Astrocyte (in vitro differentiated cells and primary cell): ENCODE data around the gene ZC3H15. TPM values are rescaled to one million over a fixed set of nuclear protein-coding genes. Genes with fewer than 3 reads are reported as not detected.

Experiments
- DNase-seq: peaks from one replicate; pipeline ENCODE4 v3.0.0-alpha.2; 2010; ENCODE audit warnings: low read depth
- FAIRE-seq: peaks from 2 replicates; lab custom pipeline; 2011; peaks lifted over from hg19 to GRCh38; lab: Jason Lieb, UNC
- H2AFZ ChIP-seq: 2 replicates; pipeline ENCODE4 v1.6.0; 2012; ENCODE audit warnings: low read depth, low read length, inconsistent platforms
- H3K27ac ChIP-seq: 2 replicates; pipeline ENCODE4 v1.5.1; 2011; ENCODE audit warnings: low read depth, low read length, inconsistent platforms
- H3K27me3 ChIP-seq: 2 replicates; pipeline ENCODE4 v1.6.0; 2011; ENCODE audit warnings: low read length, inconsistent platforms; ENCODE audit not compliant: insufficient read depth
- H3K36me3 ChIP-seq: 2 replicates; pipeline ENCODE4 v1.5.1; 2011; ENCODE audit warnings: low read length, inconsistent platforms; ENCODE audit not compliant: insufficient read depth
- H3K4me1 ChIP-seq: 2 replicates; pipeline ENCODE4 v1.5.1; 2011; ENCODE audit warnings: low read length, inconsistent platforms; ENCODE audit not compliant: insufficient read depth
- H3K4me2 ChIP-seq: 2 replicates; pipeline ENCODE4 v1.6.0; 2012; ENCODE audit warnings: low read length, inconsistent platforms
- H3K4me3 ChIP-seq: 2 replicates; pipeline ENCODE4 v1.5.1; 2011; ENCODE audit warnings: low read depth, mild to moderate bottlenecking, low read length, inconsistent platforms; ENCODE audit not compliant: insufficient read depth
- H3K79me2 ChIP-seq: 2 replicates; pipeline ENCODE4 v1.6.0; 2012; ENCODE audit warnings: mild to moderate bottlenecking, low read length, inconsistent platforms; ENCODE audit not compliant: insufficient read depth
- H3K9ac ChIP-seq: 2 replicates; pipeline ENCODE4 v1.6.0; 2012; ENCODE audit warnings: mild to moderate bottlenecking, low read length, inconsistent platforms
- H3K9me3 ChIP-seq: 2 replicates; pipeline ENCODE4 v1.5.1; 2012; ENCODE audit warnings: low read depth, mild to moderate bottlenecking, low read length, inconsistent platforms; ENCODE audit not compliant: insufficient read depth
- H4K20me1 ChIP-seq: 2 replicates; pipeline ENCODE4 v1.6.0; 2012; ENCODE audit warnings: low read length, inconsistent platforms; ENCODE audit not compliant: insufficient read depth
- H3K27ac Mint-ChIP-seq: one replicate; pipeline ENCODE4 v1.8.0; 2021; ENCODE audit warnings: mild to moderate bottlenecking, mixed read lengths; ENCODE audit not compliant: unreplicated experiment
- H3K27me3 Mint-ChIP-seq: one replicate; pipeline ENCODE4 v1.8.0; 2021; ENCODE audit warnings: low read depth, mixed read lengths; ENCODE audit not compliant: unreplicated experiment
- H3K36me3 Mint-ChIP-seq: one replicate; pipeline ENCODE4 v1.8.0; 2021; ENCODE audit warnings: low read depth, mixed read lengths; ENCODE audit not compliant: unreplicated experiment
- H3K4me1 Mint-ChIP-seq: one replicate; pipeline ENCODE4 v1.8.0; 2021; ENCODE audit warnings: low read depth, mixed read lengths; ENCODE audit not compliant: unreplicated experiment
- H3K4me3 Mint-ChIP-seq: one replicate; pipeline ENCODE4 v1.8.0; 2021; ENCODE audit warnings: mild to moderate bottlenecking, moderate library complexity, mixed read lengths; ENCODE audit not compliant: unreplicated experiment
- H3K9me3 Mint-ChIP-seq: one replicate; pipeline ENCODE4 v1.8.0; 2021; ENCODE audit warnings: mild to moderate bottlenecking, mixed read lengths; ENCODE audit not compliant: unreplicated experiment
- CTCF ChIP-seq: IDR thresholded peaks from 2 replicates; pipeline ENCODE4 v1.5.1; 2011; ENCODE audit warnings: low read depth, mild to moderate bottlenecking, inconsistent platforms, low read length, moderate library complexity; ENCODE audit not compliant: insufficient read depth
- EZH2 ChIP-seq: IDR thresholded peaks from 2 replicates; pipeline ENCODE4 v1.6.1; 2012; ENCODE audit warnings: mild to moderate bottlenecking, low read length, inconsistent platforms; ENCODE audit not compliant: insufficient read depth
- total RNA-seq: library from RNA; stranded (reverse); gene quantifications from 2 replicates; pipeline ENCODE4 v1.2.1, GENCODE V29; 2021

The ZC3H15 gene
- total RNA-seq, 1 donor from 2014 or later = 76.4 TPM

GRCh38 chr2:186493564-186494085, 7.6 kb downstream of the ZC3H15 start:
- TF ChIP-seq CTCF (no peak), EZH2 (no peak)
- H3K9me3 Mint-ChIP-seq = no peaks in the 10 kb centered on the region
- Histone ChIP-seq H3K9ac (no peak overlapping the region), H3K4me2 (no peak overlapping the region), H3K9me3 (no peaks in the 10 kb centered on the region), H3K4me3 (no peak overlapping the region), H2AFZ (no peak overlapping the region), H3K27me3 (no peaks in the 10 kb centered on the region), H3K36me3 (peaks cover 23% of the 10 kb centered on the region), H3K4me1 (peaks cover 5% of the 10 kb centered on the region), H4K20me1 (peaks cover 82% of the 10 kb centered on the region), H3K79me2 (peaks cover 99% of the 10 kb centered on the region), H3K27ac (no peak overlapping the region)
- H3K36me3 Mint-ChIP-seq = peaks cover 2% of the 10 kb centered on the region
- DNase-seq (no peak), FAIRE-seq (no peak)
- peaks cover 39% of the 10 kb centered on the region for H3K4me1 Mint-ChIP-seq
- H3K4me3 Mint-ChIP-seq = no peak overlapping the region
- peak overlapping the region; percentile 2 for H3K27ac Mint-ChIP-seq
- no peaks in the 10 kb centered on the region for H3K27me3 Mint-ChIP-seq

- no peak for TF ChIP-seq CTCF
- TF ChIP-seq EZH2 = no peak
- Histone ChIP-seq H3K36me3 (peaks cover 35% of the 10 kb centered on the region), H4K20me1 (peaks cover 77% of the 10 kb centered on the region)
Measured at GRCh38 chr2:186496401-186496800, 10.3 kb downstream of the ZC3H15 start.

GRCh38 chr2:186497928-186498327, 11.9 kb downstream of the ZC3H15 start:
- H3K27me3 ChIP-seq = no peaks in the 10 kb centered on the region
- peaks cover 5% of the 10 kb centered on the region for H3K4me1 ChIP-seq
- peaks cover 63% of the 10 kb centered on the region for H4K20me1 ChIP-seq
- Mint-ChIP-seq H3K27me3 (no peaks in the 10 kb centered on the region), H3K36me3 (peaks cover 7% of the 10 kb centered on the region), H3K4me3 (no peak overlapping the region), H3K27ac (no peak overlapping the region), H3K9me3 (no peaks in the 10 kb centered on the region), H3K4me1 (peaks cover 8% of the 10 kb centered on the region)
- H3K9me3 ChIP-seq = no peaks in the 10 kb centered on the region
- peaks cover 80% of the 10 kb centered on the region for H3K79me2 ChIP-seq
- peaks cover 35% of the 10 kb centered on the region for H3K36me3 ChIP-seq
- no peak overlapping the region for H3K27ac ChIP-seq
- H3K9ac ChIP-seq = no peak overlapping the region
- TF ChIP-seq CTCF (no peak), EZH2 (no peak)
- no peak for DNase-seq
- H2AFZ ChIP-seq = no peak overlapping the region
- no peak overlapping the region for H3K4me2 ChIP-seq
- no peak for FAIRE-seq
- no peak overlapping the region for H3K4me3 ChIP-seq

More at GRCh38 chr2:186496401-186496800, 10.3 kb downstream of the ZC3H15 start:
- H3K4me3 ChIP-seq = no peak overlapping the region
- H3K27ac ChIP-seq = peak overlapping the region; percentile 46
- Mint-ChIP-seq H3K36me3 (peaks cover 7% of the 10 kb centered on the region), H3K27me3 (no peaks in the 10 kb centered on the region), H3K4me3 (no peak overlapping the region), H3K27ac (no peak overlapping the region), H3K4me1 (peaks cover 18% of the 10 kb centered on the region), H3K9me3 (no peaks in the 10 kb centered on the region)
- H3K4me1 ChIP-seq = peaks cover 5% of the 10 kb centered on the region
- peak; percentile 37 for DNase-seq
- FAIRE-seq = no peak
- no peaks in the 10 kb centered on the region for H3K9me3 ChIP-seq
- H3K27me3 ChIP-seq = no peaks in the 10 kb centered on the region
- H2AFZ ChIP-seq = no peak overlapping the region
- no peak overlapping the region for H3K9ac ChIP-seq
- peaks cover 95% of the 10 kb centered on the region for H3K79me2 ChIP-seq
- H3K4me2 ChIP-seq = no peak overlapping the region
